Activated T-cell treated with anti-CD3 and anti-CD28 coated beads, Interleukin-2, amount 50 U/mL, for 24 hours (primary cell): ENCODE measurements around the gene GTSF1L.

ENCODE experiments used
- DNase-seq: peaks from one replicate; pipeline ENCODE4 v3.0.0-alpha.2; 2020
- H3K27ac Mint-ChIP-seq: 2 replicates; pipeline ENCODE4 v1.8.0; 2020; ENCODE audit warnings: mild to moderate bottlenecking, mixed read lengths
- H3K27me3 Mint-ChIP-seq: 2 replicates; pipeline ENCODE4 v1.8.0; 2020; ENCODE audit warnings: mixed read lengths
- H3K36me3 Mint-ChIP-seq: 2 replicates; pipeline ENCODE4 v1.8.0; 2020; ENCODE audit warnings: low read depth, mixed read lengths
- H3K4me1 Mint-ChIP-seq: 2 replicates; pipeline ENCODE4 v1.8.0; 2020; ENCODE audit warnings: low read depth, mixed read lengths
- H3K4me3 Mint-ChIP-seq: 2 replicates; pipeline ENCODE4 v1.8.0; 2020; ENCODE audit warnings: mild to moderate bottlenecking, moderate library complexity, mixed read lengths
- H3K9me3 Mint-ChIP-seq: 2 replicates; pipeline ENCODE4 v1.8.0; 2020; ENCODE audit warnings: mixed read lengths

GTSF1L gene

DNA sequence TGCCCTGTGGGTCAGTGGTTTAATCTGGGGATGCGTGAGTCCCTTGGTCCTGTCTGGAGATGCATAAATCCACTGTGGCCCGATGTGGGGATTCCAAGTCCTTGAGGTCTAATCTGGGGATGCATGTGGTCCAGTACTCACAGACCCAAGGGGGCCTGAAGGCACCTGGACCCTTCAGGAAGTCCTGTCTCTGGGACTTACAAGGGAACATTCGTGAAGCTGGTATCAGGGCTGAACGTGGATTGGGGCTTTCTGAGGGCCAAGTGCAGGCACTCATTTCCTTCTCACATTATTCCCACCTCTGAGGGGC lies 25.2 kb upstream of the GTSF1L start:
- Mint-ChIP-seq H3K4me3 (peak overlapping the region; percentile 56), H3K9me3 (peaks cover 6% of the 10 kb centered on the region), H3K27ac (peak overlapping the region; percentile 94), H3K27me3 (peaks cover 10% of the 10 kb centered on the region), H3K36me3 (no peaks in the 10 kb centered on the region), H3K4me1 (peaks cover 40% of the 10 kb centered on the region)
- DNase-seq = peak; percentile 52

- peak overlapping the region; percentile 94 for H3K27ac Mint-ChIP-seq
- peaks cover 42% of the 10 kb centered on the region for H3K4me1 Mint-ChIP-seq
- H3K4me3 Mint-ChIP-seq = peak overlapping the region; percentile 56
- peak; percentile 77 for DNase-seq
- H3K36me3 Mint-ChIP-seq = no peaks in the 10 kb centered on the region
- H3K9me3 Mint-ChIP-seq = peaks cover 6% of the 10 kb centered on the region
- peaks cover 10% of the 10 kb centered on the region for H3K27me3 Mint-ChIP-seq
Measured at GRCh38 chr20:43751167-43752050, 24.6 kb upstream of the GTSF1L start.

DNA sequence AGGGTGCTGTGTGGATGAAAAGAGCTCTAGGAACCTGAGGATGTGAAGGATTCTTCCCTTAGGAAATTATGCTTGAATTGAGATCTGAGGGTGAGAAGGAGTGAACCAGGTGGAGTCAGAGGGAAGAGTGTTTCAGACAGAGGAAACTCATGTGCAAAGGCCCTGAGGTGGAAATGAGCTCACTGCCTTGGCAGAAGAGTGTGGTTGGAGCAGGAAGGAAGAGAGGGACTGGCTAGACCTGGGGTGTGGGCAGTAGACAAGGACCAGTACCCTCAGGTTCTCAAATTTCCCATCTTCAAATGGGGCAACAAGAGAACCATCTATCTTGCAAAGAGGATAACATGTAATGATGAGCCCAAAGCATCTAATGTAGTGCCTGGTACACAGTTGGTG lies 24.0 kb upstream of the GTSF1L start:
- peak overlapping the region; percentile 34 for H3K4me3 Mint-ChIP-seq
- peak overlapping the region; percentile 94 for H3K27ac Mint-ChIP-seq
- no peak for DNase-seq
- H3K36me3 Mint-ChIP-seq = no peaks in the 10 kb centered on the region
- peaks cover 6% of the 10 kb centered on the region for H3K9me3 Mint-ChIP-seq
- H3K27me3 Mint-ChIP-seq = peaks cover 10% of the 10 kb centered on the region
- peaks cover 46% of the 10 kb centered on the region for H3K4me1 Mint-ChIP-seq

DNA sequence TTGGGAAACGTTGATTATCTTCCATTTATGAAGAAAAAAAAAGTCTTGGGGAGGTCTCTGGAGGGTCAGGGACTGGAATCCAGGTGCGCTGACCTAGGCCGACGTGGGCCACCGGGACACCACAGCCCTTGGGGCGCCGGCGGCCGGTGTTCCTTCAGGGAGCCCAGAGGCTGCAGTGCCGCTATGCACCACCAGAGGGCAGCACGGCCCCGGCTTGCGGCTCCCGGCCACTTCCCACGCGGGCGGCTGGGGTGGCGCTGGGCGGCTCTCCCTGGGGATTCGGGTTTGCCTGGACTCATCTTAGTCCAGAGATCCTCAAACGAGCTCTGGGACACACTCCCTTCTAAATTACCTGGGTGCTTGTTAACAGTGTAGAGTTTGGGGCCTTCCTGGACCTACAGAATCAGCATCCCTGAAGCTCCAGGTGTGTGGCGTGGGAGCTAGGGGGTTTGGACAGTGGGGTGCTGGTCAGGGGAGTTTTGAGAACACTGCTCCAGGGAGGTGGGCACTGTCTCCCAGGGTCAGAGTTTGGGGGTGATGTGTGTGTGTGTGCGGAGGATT lies 23.0 kb upstream of the GTSF1L start:
- no peak overlapping the region for H3K4me3 Mint-ChIP-seq
- H3K36me3 Mint-ChIP-seq = no peaks in the 10 kb centered on the region
- peaks cover 10% of the 10 kb centered on the region for H3K27me3 Mint-ChIP-seq
- peak overlapping the region; percentile 60 for H3K27ac Mint-ChIP-seq
- peak; percentile 91 for DNase-seq
- peaks cover 48% of the 10 kb centered on the region for H3K4me1 Mint-ChIP-seq
- H3K9me3 Mint-ChIP-seq = peaks cover 6% of the 10 kb centered on the region

DNA sequence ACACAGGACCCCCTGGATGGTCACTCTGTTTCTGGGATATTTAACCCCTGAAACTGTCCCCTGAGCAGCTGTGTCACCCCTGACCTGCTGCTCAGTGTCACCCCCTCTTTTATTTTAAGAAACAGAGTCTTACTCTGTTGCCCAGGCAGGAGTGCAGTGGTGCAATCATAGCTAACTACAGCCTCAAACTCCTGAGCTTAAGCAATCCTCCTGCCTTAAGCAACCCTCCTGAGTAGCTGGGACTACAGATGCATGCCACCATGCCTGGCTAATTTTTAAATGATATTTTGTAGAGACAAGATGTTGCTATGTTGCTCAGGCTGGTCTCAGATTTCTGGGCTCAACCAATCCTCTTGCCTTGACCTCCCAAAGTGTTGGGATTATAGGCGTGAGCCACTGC lies 21.5 kb upstream of the GTSF1L start:
- peaks cover 8% of the 10 kb centered on the region for H3K27me3 Mint-ChIP-seq
- H3K4me1 Mint-ChIP-seq = peaks cover 47% of the 10 kb centered on the region
- H3K4me3 Mint-ChIP-seq = no peak overlapping the region
- H3K27ac Mint-ChIP-seq = no peak overlapping the region
- no peak for DNase-seq
- H3K9me3 Mint-ChIP-seq = peaks cover 2% of the 10 kb centered on the region
- H3K36me3 Mint-ChIP-seq = no peaks in the 10 kb centered on the region

DNA sequence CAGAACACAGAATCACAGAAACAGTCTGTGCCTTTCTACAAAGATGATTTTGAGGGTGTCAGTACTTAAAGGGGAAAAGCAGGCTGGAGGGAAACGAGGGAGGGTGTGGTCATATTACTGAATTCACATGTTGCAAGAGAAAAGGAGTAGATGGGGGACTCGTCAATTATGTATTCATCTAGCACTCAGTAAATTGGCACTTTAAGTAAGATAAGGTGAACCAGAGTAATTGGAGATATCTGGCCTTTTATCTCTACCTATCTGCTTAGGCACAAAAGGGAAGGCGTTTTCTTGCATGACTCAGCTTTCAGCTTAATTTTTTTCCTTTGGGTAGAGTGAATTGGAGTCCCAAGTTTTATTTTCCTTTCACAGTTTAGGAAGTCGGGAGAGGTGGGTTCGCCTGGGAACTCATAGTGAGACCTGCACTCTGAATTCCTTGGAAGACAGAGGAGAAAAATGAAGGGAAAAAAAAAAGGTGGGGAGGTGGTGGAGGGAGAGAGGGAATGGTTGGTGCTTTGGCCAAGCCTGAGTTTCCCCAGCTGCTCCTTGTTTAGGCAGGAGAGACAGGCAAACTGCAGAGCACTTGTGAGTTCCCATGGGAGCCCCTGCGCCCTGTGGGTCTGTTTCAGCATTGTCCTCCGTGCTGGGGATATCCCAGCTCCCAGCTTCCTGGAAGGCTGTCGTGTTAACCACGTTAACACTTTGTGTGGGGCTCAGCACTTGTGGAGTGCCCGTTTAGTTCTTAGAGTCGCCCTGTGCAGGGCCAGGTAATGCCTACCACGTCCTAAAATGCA lies 19.7 kb upstream of the GTSF1L start:
- no peak for DNase-seq
- Mint-ChIP-seq H3K4me1 (peaks cover 31% of the 10 kb centered on the region), H3K27ac (no peak overlapping the region), H3K4me3 (no peak overlapping the region), H3K27me3 (peaks cover 8% of the 10 kb centered on the region), H3K9me3 (peaks cover 2% of the 10 kb centered on the region), H3K36me3 (no peaks in the 10 kb centered on the region)

GRCh38 chr20:43744966-43745730 lies 18.3 kb upstream of the GTSF1L start:
- no peaks in the 10 kb centered on the region for H3K9me3 Mint-ChIP-seq
- DNase-seq = no peak
- peaks cover 8% of the 10 kb centered on the region for H3K27me3 Mint-ChIP-seq
- H3K4me3 Mint-ChIP-seq = no peak overlapping the region
- H3K27ac Mint-ChIP-seq = no peak overlapping the region
- H3K4me1 Mint-ChIP-seq = peaks cover 18% of the 10 kb centered on the region
- H3K36me3 Mint-ChIP-seq = no peaks in the 10 kb centered on the region

- no peak for DNase-seq
- Mint-ChIP-seq H3K4me3 (no peak overlapping the region), H3K9me3 (no peaks in the 10 kb centered on the region), H3K4me1 (peaks cover 10% of the 10 kb centered on the region), H3K36me3 (no peaks in the 10 kb centered on the region), H3K27me3 (peaks cover 6% of the 10 kb centered on the region), H3K27ac (no peak overlapping the region)
Measured at GRCh38 chr20:43744151-43744611, 17.4 kb upstream of the GTSF1L start.

- Mint-ChIP-seq H3K9me3 (no peaks in the 10 kb centered on the region), H3K27me3 (no peaks in the 10 kb centered on the region), H3K4me3 (no peak overlapping the region), H3K27ac (no peak overlapping the region), H3K4me1 (peaks cover 18% of the 10 kb centered on the region), H3K36me3 (no peaks in the 10 kb centered on the region)
- DNase-seq = no peak
Measured at GRCh38 chr20:43740642-43741041, 13.8 kb upstream of the GTSF1L start.

DNA sequence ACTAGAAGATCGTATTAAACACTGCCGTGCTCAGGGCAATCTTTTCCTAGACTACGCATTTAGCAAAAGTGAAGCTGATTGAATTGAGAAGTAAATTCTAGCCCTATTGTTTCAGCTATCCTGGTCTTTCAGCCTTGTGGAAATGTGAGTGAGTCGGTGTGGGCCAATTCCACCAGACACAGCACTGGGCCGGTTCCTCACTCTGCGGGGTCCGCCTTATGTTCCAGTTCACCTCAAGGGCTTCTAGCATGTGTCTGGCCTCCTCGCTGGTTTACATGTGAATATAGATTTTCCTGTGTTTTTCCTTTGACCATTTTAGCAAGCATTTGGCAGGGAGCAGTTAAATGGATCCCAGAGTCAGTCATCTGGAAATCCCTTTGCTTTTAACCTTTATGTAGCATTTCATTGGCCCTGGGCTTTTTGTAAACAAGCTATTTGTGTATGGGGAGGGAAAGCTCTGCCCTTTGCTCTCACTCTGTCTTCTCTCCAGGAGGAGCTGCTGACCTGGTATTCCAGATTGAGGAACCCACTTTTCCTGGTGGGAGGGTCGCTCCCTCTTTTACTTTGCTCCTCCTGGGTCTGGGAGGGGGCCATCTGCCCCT lies 12.4 kb upstream of the GTSF1L start:
- no peaks in the 10 kb centered on the region for H3K36me3 Mint-ChIP-seq
- peaks cover 19% of the 10 kb centered on the region for H3K4me1 Mint-ChIP-seq
- DNase-seq = no peak
- no peaks in the 10 kb centered on the region for H3K9me3 Mint-ChIP-seq
- no peaks in the 10 kb centered on the region for H3K27me3 Mint-ChIP-seq
- no peak overlapping the region for H3K4me3 Mint-ChIP-seq
- no peak overlapping the region for H3K27ac Mint-ChIP-seq

- Mint-ChIP-seq H3K27ac (no peak overlapping the region), H3K27me3 (no peaks in the 10 kb centered on the region), H3K4me3 (no peak overlapping the region), H3K9me3 (no peaks in the 10 kb centered on the region), H3K4me1 (peaks cover 29% of the 10 kb centered on the region), H3K36me3 (no peaks in the 10 kb centered on the region)
- no peak for DNase-seq
Measured at GRCh38 chr20:43737925-43738324, 11.1 kb upstream of the GTSF1L start.

GRCh38 chr20:43736588-43737158 lies 9.9 kb upstream of the GTSF1L start:
- no peak overlapping the region for H3K4me3 Mint-ChIP-seq
- no peaks in the 10 kb centered on the region for H3K36me3 Mint-ChIP-seq
- peak overlapping the region; percentile 77 for H3K27ac Mint-ChIP-seq
- no peak for DNase-seq
- peaks cover 2% of the 10 kb centered on the region for H3K27me3 Mint-ChIP-seq
- no peaks in the 10 kb centered on the region for H3K9me3 Mint-ChIP-seq
- H3K4me1 Mint-ChIP-seq = peaks cover 34% of the 10 kb centered on the region

DNA sequence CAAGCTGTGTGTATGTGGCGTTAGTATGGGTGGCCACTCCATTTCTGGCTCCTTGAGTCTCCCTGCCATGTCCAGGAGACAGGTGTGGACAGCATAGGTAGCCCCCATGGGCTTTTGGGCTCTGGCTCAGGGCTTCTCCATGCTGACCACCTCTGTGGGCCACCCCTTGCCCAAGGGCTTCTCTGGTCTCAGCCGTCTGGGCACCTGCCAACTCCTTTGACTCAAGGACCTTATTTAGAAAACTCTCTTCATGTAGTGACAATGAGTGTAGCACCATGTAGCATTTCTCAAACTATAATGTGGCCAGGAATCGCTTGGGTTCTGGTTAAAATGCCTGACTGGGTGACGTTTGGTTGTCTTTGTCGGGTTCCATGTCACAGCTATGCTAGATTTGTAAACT lies 5.1 kb upstream of the GTSF1L start:
- Mint-ChIP-seq H3K4me3 (no peak overlapping the region), H3K27ac (no peak overlapping the region), H3K36me3 (no peaks in the 10 kb centered on the region), H3K4me1 (peaks cover 47% of the 10 kb centered on the region), H3K27me3 (peaks cover 2% of the 10 kb centered on the region), H3K9me3 (peaks cover 3% of the 10 kb centered on the region)
- DNase-seq = no peak

DNA sequence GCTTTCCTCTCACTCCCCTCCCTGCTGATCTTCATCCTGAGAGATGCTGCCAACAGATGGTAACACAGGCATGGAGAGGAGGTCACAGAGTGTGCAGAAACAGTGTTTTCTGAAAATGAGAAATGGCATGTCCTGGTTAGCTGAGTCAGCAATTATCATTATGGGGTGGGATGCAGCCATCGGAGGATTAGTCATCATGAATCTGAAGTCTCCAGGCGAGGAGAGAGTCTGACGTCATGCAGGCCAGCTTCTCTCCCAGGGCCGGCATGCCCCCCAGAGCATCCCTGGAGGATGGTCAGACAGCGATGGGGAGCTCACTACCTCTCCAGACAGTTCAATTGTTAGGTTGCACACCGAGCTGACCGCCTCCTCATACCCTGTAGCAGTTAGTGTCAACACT lies 4.7 kb upstream of the GTSF1L start:
- Mint-ChIP-seq H3K27me3 (peaks cover 2% of the 10 kb centered on the region), H3K27ac (no peak overlapping the region), H3K9me3 (peaks cover 3% of the 10 kb centered on the region), H3K4me1 (peaks cover 42% of the 10 kb centered on the region), H3K36me3 (no peaks in the 10 kb centered on the region), H3K4me3 (no peak overlapping the region)
- no peak for DNase-seq
